GM21360 (cell line): Measurements from ENCODE around the gene SLC15A2.
"Not testable (repeated sequence)": the region's sequence is repeated elsewhere in the genome, so short reads cannot be mapped to it uniquely, and the experiment has no call there.

Experiments used
- ATAC-seq: cut with Tn5 transposase; IDR thresholded peaks from one replicate; pipeline ENCODE4 v1.9.1; 2021; ENCODE audit warnings: mild to moderate bottlenecking, moderate library complexity; ENCODE audit not compliant: unreplicated experiment

Gene SLC15A2

DNA sequence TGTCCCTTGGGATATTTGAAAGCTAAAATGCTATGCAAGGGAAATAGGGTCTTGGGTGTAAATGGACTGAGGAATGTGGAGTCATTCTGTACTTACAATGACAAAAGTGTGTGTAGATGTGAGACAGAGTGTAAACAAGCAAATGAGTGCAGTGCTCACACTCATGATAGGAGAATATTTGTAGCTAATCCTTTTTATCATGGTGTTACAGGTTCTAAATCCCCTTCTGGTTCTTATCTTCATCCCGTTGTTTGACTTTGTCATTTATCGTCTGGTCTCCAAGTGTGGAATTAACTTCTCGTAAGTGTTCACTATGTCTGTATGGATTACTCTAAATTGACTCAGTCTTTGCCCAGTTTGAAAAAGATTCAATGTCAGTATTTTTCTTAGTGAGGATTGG lies 30.5 kb downstream of the SLC15A2 start:
- no peak for ATAC-seq

DNA sequence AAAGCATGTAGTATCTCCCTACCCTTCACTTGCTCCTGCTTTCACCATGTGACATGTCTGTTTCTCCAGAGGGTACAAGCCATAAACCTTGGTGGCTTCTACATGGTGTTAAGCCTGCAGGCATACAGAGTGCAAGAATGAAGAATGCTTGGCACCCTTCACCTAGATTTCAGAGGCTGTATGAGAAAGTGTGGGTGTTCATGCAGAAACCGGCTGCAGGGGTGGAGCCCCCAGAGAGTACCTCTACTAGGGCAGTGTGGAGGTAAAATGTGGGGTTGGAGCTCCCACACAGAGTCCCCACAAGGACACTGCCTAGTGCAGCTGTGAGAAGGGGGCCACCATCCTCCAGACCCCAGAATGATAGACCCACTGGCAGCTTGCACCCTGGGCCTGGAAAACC lies 32.2 kb downstream of the SLC15A2 start:
- no peak for ATAC-seq

- not testable (repeated sequence) for ATAC-seq
Measured at GRCh38 chr3:121938141-121938855, 44.1 kb downstream of the SLC15A2 start.

DNA sequence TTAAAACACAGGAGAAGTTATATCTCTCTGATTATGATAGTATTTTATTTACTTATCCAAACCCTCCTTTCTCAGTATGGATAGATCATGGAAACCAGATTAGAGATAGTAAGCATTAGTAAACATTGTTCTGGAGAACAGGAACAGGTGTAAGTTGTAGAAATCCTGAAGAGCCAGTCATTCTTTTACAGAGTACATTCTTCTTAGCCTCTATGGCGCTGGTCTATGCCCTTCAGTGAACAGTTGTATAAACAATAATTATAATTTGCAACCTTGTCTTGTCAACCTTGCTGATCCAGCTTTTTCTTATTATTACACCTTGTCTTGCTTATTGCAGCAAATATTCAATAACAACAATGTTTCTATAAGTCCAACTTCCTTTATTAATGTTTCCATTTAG lies 47.4 kb downstream of the SLC15A2 start:
- ATAC-seq, result no peak

GRCh38 chr3:121942116-121942786 lies 48.0 kb downstream of the SLC15A2 start:
- ATAC-seq, result no peak

- no peak for ATAC-seq
Measured at GRCh38 chr3:121943431-121943830, 49.2 kb downstream of the SLC15A2 start.

DNA sequence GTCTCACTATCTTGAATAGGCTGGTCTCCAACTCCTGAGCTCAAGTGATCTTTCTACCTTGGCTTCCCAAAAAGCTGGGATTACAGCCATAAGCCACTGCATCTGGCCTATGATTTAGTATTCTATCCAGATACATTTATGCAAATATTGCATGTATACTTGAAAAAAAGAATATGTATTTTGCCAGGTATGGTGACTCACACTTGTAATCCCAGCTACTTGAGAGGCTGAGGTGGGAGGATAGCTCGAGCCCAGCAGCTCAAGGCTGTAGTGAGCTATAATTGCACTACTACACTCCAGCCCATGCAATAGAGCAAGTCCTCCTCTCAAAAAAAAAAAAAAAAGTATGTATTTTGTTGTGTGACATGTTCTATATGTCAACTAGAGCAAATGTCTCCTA lies 54.4 kb downstream of the SLC15A2 start:
- ATAC-seq, result no peak

DNA sequence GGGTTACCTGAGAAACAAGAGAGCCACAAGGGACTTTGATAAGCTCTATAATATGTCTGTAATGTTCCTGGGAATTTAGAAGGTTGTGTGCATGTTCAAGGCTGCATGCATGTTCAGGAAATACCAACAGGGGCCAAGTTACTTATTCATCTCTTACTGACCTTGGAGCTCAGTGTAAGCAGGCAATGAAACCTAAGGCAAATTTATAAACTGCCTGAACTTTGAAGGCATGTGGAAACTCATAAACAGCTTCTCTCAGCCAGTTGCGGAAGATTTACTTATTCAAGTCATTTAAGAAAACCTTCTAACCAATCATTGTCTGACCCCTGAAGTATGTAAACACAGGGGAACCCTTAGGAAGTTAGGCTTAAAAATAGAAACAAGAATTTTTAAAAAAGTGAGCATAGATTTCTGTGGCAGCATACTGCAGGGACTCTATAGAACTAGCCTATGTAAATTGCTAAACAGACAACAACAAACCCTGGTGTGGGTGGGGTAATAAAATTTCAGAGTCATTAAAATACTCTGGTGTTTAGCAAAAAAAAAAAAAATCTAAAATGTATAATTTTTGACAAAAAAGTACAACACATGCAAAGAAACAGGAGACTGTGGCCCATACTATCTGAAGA lies 57.2 kb downstream of the SLC15A2 start:
- no peak for ATAC-seq

GRCh38 chr3:121956363-121956762 lies 62.2 kb downstream of the SLC15A2 start:
- no peak for ATAC-seq

DNA sequence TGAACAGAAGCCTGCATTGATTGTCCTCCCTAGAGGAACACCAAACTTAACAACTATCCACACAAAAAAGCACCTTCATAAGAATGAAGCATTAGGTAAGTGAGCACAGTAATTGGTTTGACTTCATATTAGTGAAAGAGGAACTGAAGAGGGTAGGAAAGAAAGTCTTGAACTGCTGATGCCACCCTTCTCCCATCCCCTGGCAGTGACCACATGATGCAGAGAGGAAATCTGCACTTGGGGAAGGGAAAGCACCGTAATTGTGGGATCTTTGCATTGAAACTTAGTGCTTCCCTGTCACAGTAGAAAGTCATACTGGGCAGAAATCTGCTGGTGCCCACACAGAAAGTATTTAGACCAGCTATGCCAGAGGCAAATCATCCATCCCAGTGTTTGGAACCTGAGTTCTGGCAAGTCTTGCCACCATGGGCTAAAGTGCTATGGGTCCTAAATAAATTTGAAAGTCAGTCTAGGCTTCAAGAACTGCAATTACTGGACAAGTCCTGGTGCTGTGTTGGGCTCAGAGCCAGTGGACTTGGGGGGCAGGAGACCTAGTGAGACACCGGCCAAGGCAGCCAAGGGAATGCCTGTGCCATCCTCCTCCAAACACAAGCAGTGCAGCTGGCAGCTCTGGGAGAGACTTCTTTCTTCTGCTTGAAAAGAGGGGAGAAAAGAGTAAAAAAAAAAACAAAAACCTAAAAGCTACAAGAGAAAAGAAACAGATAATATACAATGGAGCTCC lies 63.6 kb downstream of the SLC15A2 start:
- ATAC-seq, result no peak

- no peak for ATAC-seq
Measured at GRCh38 chr3:121958801-121959200, 64.6 kb downstream of the SLC15A2 start.

DNA sequence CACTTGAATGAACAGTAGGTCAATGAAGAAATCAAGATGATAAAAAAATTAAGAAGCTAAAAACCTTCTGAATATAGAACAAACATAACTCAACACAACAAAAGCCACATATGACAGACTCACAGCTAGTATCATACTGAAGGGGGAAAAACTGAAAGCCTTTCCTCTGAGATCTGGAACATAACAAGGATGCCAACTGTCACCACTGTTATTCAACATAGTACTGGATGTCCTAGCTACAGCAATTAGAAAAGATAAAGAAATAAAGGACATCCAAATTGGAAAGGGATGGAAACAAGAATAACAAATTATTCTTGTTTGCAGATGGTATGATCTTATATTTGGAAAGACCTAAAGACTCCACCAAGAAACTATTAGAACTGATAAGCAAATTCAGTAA lies 67.1 kb downstream of the SLC15A2 start:
- no peak for ATAC-seq

- ATAC-seq, result no peak
Measured at GRCh38 chr3:121962443-121962842, 68.2 kb downstream of the SLC15A2 start.

- no peak for ATAC-seq
Measured at GRCh38 chr3:121963608-121964007, 69.4 kb downstream of the SLC15A2 start.

DNA sequence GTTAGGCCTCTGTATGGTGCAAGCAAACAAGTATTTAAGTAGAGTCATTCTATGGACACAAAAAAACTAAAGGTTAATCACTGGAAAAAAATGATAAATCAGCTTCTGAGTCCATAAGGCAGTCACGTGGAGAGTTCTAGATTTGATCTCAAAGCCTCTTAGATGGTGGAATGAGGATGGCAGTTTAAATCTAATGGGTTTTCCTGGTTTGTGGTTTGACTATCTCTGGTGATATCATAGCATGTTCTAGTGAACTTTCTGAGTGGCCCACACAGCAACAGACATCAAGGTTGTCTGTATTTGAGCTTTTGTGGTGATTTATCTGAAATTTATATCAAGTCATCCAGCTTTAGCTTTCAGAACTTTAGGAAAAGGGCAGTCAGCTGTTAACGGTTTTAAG lies 75.4 kb downstream of the SLC15A2 start:
- ATAC-seq, result no peak

- no peak for ATAC-seq
Measured at GRCh38 chr3:121970047-121970446, 75.8 kb downstream of the SLC15A2 start.

DNA sequence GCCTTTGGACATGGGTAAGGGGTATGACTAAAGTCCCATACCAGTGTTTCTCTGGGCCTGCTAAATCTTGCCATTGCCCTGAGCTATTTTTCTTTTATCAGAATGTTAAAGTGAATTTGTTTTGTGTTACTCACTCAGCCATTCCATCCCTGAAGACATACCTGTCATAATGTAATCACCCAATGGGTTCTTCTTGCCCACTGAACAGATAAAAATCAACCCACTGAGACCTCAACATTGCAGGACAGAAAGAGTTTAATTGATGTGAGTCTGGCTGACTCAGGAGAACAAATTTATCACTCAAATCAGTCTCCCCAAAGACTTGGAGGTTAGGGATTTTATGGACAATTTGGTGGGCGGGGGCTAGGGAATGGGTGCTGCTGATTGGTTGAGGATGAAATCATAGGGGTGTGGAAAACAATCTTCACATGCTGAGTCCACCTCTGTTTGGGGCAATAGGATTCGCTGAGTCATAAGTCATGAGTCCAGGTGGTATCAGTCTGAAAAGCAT lies 80.5 kb downstream of the SLC15A2 start:
- ATAC-seq, result no peak

DNA sequence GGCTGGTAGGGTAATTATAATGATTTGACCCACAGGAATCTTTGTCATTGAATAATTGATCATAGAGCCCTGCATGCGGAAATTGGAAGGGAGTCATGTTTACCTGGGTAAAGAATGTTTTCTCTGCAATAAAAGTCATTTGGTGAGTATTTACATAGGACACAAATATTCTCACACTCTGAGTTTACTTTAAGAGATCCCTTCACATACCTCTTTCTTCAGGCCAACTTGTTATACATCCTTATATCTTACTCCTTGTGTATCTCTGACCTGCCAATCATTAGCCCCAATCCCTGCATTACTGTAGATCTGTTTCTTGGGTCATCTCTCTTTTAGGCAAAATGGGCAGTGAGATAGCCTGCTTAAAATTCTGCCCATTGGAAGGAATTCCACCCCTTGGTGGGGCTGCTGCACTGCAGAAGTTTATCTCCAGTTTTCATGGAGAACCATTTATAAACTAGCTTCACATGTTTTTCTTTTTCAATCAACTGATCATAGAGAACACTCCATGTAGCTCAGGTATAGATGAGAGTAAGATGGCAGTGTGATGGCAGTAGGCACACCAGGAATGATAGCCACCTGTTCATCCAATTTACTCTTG lies 81.6 kb downstream of the SLC15A2 start:
- ATAC-seq, result no peak

- no peak for ATAC-seq
Measured at GRCh38 chr3:121976727-121977126, 82.5 kb downstream of the SLC15A2 start.

- no peak for ATAC-seq
Measured at GRCh38 chr3:121979246-121979645, 85.0 kb downstream of the SLC15A2 start.
